ENCODE measurements around the gene APLP2.

DNA sequence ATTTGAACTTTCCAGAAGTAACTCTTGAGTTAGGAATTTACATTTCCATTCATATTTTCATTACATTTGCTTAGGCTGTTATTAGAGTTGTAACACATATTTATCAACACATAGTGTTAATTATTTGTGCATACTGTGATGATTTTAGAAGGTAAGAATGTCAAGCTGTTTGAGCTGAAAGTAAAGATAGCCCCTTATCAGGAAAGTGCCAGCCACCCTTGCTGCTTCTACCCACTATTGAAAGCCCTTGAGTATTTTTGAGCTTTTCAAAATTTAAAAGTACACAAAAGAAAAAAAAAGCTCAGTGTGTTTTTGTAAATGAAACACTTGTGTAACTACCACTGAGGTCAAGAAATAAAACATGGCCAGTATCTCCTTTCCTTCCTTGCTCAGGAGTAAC is 8.0 kb downstream of the APLP2 start:
- TF ChIP-seq, protein P1, sequence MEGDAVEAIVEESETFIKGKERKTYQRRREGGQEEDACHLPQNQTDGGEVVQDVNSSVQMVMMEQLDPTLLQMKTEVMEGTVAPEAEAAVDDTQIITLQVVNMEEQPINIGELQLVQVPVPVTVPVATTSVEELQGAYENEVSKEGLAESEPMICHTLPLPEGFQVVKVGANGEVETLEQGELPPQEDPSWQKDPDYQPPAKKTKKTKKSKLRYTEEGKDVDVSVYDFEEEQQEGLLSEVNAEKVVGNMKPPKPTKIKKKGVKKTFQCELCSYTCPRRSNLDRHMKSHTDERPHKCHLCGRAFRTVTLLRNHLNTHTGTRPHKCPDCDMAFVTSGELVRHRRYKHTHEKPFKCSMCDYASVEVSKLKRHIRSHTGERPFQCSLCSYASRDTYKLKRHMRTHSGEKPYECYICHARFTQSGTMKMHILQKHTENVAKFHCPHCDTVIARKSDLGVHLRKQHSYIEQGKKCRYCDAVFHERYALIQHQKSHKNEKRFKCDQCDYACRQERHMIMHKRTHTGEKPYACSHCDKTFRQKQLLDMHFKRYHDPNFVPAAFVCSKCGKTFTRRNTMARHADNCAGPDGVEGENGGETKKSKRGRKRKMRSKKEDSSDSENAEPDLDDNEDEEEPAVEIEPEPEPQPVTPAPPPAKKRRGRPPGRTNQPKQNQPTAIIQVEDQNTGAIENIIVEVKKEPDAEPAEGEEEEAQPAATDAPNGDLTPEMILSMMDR (conservative IDR thresholded peaks at IDR 0.05 in 1 of 2, IDR thresholded peaks at IDR 0.05 in 1 of 2; ENCODE audit: extremely low read depth in 1 of 2, insufficient read depth in 1 of 2, low read depth in 1 of 2, low read length in 2 of 2) = no peak
- TF ChIP-seq EZH2 (IDR thresholded peaks at IDR 0.05; ENCODE audit: borderline replicate concordance, low read length) = no peak

Measured in mammary epithelial cell (primary cell).